Calu3 (cell line): ENCODE data around the gene ATP5F1D. TPM values are rescaled to one million over a fixed set of nuclear protein-coding genes. Genes with fewer than 3 reads are reported as not detected.

Experiments
- BruUV-seq: library from RNA; stranded (reverse); fragments of 400-500 nt; replicated peaks from 2 replicates; lab custom pipeline; 2021; lab: Mats Ljungman, UMichigan
- CTCF ChIA-PET: fragments of 300-600 bp; sonication (Branson Sonifier 250); formaldehyde crosslinking; loops from one replicate; lab custom pipeline; 2022; ENCODE audit warnings: antibody characterized with exemption; lab: Charles Lee
- DNase-seq: peaks from one replicate; pipeline ENCODE4 v3.0.0; 2022
- H3K27ac Mint-ChIP-seq: one replicate; pipeline ENCODE4 v1.8.0; 2022; ENCODE audit warnings: mixed read lengths; ENCODE audit not compliant: unreplicated experiment
- H3K27me3 Mint-ChIP-seq: one replicate; pipeline ENCODE4 v1.8.0; 2022; ENCODE audit warnings: mixed read lengths; ENCODE audit not compliant: unreplicated experiment
- H3K36me3 Mint-ChIP-seq: one replicate; pipeline ENCODE4 v1.8.0; 2022; ENCODE audit warnings: mild to moderate bottlenecking, moderate library complexity, mixed read lengths; ENCODE audit not compliant: insufficient read depth, unreplicated experiment
- H3K4me1 Mint-ChIP-seq: one replicate; pipeline ENCODE4 v1.8.0; 2022; ENCODE audit warnings: mild to moderate bottlenecking, low read depth, mixed read lengths; ENCODE audit not compliant: unreplicated experiment
- H3K4me3 Mint-ChIP-seq: one replicate; pipeline ENCODE4 v1.8.0; 2022; ENCODE audit warnings: mild to moderate bottlenecking, low read depth, moderate library complexity, mixed read lengths; ENCODE audit not compliant: unreplicated experiment
- H3K9me3 Mint-ChIP-seq: one replicate; pipeline ENCODE4 v1.8.0; 2022; ENCODE audit warnings: low read depth, mixed read lengths; ENCODE audit not compliant: unreplicated experiment
- intact Hi-C: fragments of 100-400 bp; cut with micrococcal nuclease; formaldehyde crosslinking; loops from one replicate; pipeline ENCODE4 v1.10.0; 2022; ENCODE audit not compliant: unreplicated experiment
- total RNA-seq: library from RNA; stranded (reverse); gene quantifications from 2 replicates; pipeline ENCODE4 v1.2.3, GENCODE V29; 2022
- TF ChIP-seq, protein P1 (sequence below): fragments of 200-600 bp; IDR thresholded peaks from one replicate; pipeline ENCODE4 v1.8.0; 2022; ENCODE audit warnings: antibody characterized with exemption; ENCODE audit not compliant: unreplicated experiment

The ATP5F1D gene
- total RNA-seq, 1 experiment from 2014 or later = 91.8 TPM

DNA sequence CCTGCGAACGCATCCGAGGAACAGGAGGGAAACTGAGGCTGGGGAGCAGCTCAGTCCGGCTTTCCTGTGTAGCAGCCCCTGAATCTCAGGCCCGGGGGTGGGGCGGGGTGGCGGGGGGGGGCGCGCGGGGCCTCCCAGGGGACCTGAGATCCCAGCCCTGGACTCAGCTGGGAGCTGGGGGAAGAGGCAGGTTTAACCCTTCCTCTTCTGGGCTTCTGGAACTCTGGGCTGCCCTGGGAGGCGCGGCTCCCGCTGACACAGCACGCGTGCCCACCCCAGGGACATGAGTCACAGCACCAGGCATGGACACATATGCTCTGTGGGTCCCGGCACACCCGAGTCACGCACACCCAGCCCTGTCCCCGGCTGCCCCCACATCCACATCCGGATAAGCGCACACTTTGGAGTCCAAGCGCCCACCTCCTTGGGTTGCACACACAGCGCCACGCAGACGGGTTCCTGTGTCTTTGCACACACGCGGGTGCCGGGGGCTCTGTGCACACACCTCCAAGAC lies 24.1 kb downstream of the ATP5F1D start:
- peaks cover 51% of the 10 kb centered on the region for H3K4me1 Mint-ChIP-seq
- BruUV-seq = no TSS peak
- intact Hi-C loops = no loop called here

DNA sequence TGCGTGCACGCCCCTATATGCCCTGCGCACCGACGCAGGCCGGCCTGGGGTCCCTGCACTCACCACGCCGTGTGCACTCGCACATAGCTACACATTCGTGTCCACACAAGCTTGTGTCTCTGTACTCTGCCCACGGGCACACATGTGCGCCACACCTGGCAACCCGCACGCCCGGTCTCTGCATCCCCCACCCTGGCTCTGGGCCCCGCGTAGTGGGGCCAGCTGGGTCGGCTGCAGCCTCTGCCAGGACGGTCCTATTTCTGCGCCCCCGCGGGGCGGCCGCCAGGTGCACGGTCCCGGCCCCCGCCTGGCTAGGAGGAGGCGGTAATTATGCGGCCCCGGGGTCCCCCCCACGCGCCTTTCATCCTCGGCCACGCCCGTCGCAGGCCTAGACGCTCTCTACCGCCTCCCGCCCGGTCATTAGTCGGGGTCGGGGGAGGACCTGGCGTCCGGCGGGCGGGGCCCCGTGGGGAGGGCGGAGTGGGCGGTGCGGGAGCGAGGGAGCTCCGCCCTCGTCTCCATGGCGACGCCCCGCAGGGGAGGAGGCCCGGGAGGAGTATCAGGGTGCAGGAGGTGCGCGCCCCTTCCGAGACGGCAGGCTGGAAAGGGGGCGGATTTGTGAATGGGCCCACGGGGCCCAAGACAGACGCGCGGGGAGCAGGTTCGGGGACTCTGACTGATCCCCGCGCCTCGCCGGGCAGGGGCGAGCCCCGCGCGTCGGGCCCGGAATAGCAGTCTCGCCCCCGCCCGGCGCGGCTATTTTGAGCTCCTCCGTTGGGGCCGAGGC lies 24.8 kb downstream of the ATP5F1D start:
- Mint-ChIP-seq H3K27ac (no peak overlapping the region), H3K4me3 (peak overlapping the region; percentile 92), H3K4me1 (peaks cover 55% of the 10 kb centered on the region), H3K27me3 (no peaks in the 10 kb centered on the region), H3K9me3 (no peaks in the 10 kb centered on the region), H3K36me3 (peaks cover 78% of the 10 kb centered on the region)
- intact Hi-C loops = no loop called here
- DNase-seq = peak; percentile 82
- CTCF ChIA-PET = interaction anchor here (0.8 to 2.2 kb wide), 4 partner anchors 13 to 25 kb away, joined by 3 to 177 read pairs (median 6); partner anchors contain the start of gene ATP5F1D
- no TSS peak for BruUV-seq
- TF ChIP-seq, protein P1, sequence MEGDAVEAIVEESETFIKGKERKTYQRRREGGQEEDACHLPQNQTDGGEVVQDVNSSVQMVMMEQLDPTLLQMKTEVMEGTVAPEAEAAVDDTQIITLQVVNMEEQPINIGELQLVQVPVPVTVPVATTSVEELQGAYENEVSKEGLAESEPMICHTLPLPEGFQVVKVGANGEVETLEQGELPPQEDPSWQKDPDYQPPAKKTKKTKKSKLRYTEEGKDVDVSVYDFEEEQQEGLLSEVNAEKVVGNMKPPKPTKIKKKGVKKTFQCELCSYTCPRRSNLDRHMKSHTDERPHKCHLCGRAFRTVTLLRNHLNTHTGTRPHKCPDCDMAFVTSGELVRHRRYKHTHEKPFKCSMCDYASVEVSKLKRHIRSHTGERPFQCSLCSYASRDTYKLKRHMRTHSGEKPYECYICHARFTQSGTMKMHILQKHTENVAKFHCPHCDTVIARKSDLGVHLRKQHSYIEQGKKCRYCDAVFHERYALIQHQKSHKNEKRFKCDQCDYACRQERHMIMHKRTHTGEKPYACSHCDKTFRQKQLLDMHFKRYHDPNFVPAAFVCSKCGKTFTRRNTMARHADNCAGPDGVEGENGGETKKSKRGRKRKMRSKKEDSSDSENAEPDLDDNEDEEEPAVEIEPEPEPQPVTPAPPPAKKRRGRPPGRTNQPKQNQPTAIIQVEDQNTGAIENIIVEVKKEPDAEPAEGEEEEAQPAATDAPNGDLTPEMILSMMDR = no peak

More for the DNA sequence above, 24.1 kb downstream of the ATP5F1D start:
- TF ChIP-seq, protein P1 = no peak
- H3K27ac Mint-ChIP-seq = peak overlapping the region; percentile 83
- CTCF ChIA-PET = interaction anchor here (2.2 kb wide), 1 partner anchor 21 kb away, joined by 177 read pairs; no protein-coding TSS in a partner anchor
- H3K9me3 Mint-ChIP-seq = no peaks in the 10 kb centered on the region
- H3K27me3 Mint-ChIP-seq = no peaks in the 10 kb centered on the region
- H3K4me3 Mint-ChIP-seq = peak overlapping the region; percentile 92
- H3K36me3 Mint-ChIP-seq = peaks cover 78% of the 10 kb centered on the region
- no peak for DNase-seq

DNA sequence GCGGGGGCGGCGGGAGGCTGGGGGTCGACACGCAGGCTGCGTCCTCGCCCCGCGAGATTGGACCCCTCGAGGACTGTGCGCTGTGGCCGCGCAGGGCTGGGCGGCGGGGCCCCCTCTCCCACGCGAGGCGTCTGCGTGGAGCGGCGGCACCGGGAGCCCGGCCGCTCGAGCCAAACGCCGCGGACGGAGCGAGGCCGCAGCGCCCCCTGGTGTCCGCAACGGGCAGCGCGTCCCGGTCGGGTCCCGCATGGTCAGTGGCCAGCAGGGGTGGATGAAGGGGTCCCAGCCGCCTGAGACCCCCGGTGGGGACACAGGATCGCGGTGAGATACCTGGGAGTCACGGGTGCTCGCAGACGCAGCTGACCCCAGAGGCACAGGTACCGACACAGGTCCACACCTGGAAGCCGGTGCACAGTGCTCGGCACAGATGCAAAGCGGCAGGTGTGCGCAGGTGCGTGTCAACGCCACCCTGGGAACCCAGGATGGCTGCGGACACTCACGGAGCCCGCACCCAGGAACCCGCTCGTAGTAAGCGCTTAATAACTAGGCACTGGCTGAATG lies 25.4 kb downstream of the ATP5F1D start:
- peak; percentile 80 for DNase-seq
- H3K36me3 Mint-ChIP-seq = peaks cover 77% of the 10 kb centered on the region
- CTCF ChIA-PET = interaction anchor here (0.8 to 2.2 kb wide), 4 partner anchors 14 to 26 kb away, joined by 3 to 177 read pairs (median 6); partner anchors contain the start of gene ATP5F1D
- TF ChIP-seq, protein P1 = peak; percentile 82
- H3K27me3 Mint-ChIP-seq = no peaks in the 10 kb centered on the region
- BruUV-seq = no TSS peak
- H3K4me3 Mint-ChIP-seq = peak overlapping the region; percentile 92
- H3K27ac Mint-ChIP-seq = peak overlapping the region; percentile 29
- H3K9me3 Mint-ChIP-seq = no peaks in the 10 kb centered on the region
- intact Hi-C loops = no loop called here
- peaks cover 51% of the 10 kb centered on the region for H3K4me1 Mint-ChIP-seq

DNA sequence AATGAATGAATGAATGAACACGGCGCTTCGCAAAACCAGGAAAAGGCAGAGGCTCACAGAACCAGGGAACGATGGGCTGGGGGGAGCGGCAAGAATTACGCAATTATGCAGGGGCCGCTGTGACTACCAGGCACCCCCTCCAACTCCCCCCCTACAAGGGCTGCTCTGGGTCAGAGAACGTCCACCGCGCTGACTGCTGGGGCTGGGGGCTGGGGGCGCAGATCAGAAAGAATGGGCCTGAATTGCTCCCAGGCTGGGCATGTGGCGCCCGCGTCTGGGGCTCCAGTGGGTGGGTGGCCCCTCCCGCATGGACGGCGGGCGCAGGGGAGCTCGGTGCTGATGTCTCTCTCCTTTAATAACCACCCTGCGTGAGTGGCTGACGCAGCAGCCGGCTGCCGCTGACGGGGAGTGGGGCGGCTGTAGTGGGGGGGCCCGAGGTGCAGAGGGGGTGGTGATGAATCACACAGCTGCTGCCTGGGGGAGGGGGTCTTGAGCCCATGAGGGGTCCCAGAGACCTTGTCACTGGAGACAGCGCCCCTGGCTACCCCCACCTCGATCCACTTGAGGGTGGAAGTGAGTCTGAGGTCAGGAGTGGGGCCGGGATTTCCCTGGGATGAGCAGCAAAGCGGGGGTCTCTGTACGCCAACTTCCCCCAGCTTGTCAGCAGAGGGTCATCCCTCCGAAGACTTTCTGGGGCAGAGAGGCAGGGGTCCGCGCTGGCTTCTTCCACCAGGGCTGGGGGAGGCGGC lies 26.1 kb downstream of the ATP5F1D start:
- intact Hi-C loops = no loop called here
- no TSS peak for BruUV-seq
- H3K9me3 Mint-ChIP-seq = no peaks in the 10 kb centered on the region
- H3K4me3 Mint-ChIP-seq = peak overlapping the region; percentile 92
- H3K4me1 Mint-ChIP-seq = peaks cover 45% of the 10 kb centered on the region
- no peak for DNase-seq
- H3K36me3 Mint-ChIP-seq = peaks cover 75% of the 10 kb centered on the region
- peak overlapping the region; percentile 88 for H3K27ac Mint-ChIP-seq
- TF ChIP-seq, protein P1 = no peak
- CTCF ChIA-PET = no interaction called here
- H3K27me3 Mint-ChIP-seq = no peaks in the 10 kb centered on the region
